Measurements from ENCODE around the gene AUNIP. TPM values are rescaled to one million over a fixed set of nuclear protein-coding genes. Genes with fewer than 3 reads are reported as not detected.
"Not testable (repeated sequence)": the region's sequence is repeated elsewhere in the genome, so short reads cannot be mapped to it uniquely, and the experiment has no call there.

AUNIP gene
- total RNA-seq, 1 experiment from 2014 or later: 15.8 TPM

- DNase-seq (ENCODE audit: low read depth): no peak
Observed at GRCh38 chr1:25866288-25866687, 7.0 kb upstream of the AUNIP start.

- no peak for DNase-seq (ENCODE audit: low read depth)
Observed at GRCh38 chr1:25864434-25864833, 5.2 kb upstream of the AUNIP start.

GRCh38 chr1:25863486-25864262, 4.4 kb upstream of the AUNIP start:
- no peak for DNase-seq (ENCODE audit: low read depth)

GRCh38 chr1:25862785-25863485, 3.7 kb upstream of the AUNIP start:
- DNase-seq (ENCODE audit: low read depth): no peak

DNA sequence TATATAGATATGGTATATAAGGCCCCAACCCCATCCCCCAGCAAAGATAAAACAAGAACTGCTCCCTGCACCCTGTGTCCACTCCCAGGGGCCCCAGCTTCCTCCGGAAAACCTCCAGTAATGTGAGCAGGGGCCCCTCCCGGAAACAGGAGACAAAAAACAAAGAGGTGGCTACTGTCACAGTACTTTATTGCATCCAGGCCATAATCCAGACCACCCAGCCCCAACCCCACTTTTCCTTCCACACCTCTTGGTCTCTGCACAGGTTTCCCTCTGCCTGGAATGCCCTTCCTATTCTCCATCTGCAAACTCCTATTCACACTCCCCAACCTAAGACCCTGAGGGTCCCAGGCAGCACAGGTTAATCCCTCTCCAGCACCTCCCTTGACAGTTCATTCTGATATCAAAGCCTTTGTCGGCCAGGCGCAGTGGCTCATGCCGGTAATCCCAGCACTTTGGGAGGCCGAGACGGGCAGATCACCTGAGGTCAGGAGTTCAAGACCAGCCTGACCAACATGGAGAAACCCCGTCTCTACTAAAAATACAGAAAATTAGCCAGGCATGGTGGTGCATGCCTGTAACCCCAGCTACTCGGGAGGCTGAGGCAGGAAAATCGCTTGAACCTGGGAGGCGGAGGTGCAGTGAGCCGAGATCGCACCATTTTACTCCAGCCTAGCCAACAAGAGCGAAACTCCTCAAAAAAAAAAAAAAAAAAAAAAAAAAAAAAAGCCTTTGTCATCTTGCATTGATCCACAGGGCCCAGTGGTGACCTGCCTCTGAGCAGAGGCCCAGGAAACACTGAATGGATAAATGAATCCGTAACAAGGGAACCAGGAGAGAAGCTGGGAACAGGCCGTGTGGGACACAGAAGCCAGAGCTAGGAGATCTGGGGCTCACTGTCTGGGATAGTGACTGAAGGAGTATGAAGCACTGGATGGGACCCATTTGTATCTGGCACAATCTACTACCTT, 2.3 kb upstream of the AUNIP start:
- no peak for DNase-seq (ENCODE audit: low read depth)

GRCh38 chr1:25858494-25858893, 763 bp downstream of the AUNIP start:
- DNase-seq (ENCODE audit: low read depth): no peak

DNA sequence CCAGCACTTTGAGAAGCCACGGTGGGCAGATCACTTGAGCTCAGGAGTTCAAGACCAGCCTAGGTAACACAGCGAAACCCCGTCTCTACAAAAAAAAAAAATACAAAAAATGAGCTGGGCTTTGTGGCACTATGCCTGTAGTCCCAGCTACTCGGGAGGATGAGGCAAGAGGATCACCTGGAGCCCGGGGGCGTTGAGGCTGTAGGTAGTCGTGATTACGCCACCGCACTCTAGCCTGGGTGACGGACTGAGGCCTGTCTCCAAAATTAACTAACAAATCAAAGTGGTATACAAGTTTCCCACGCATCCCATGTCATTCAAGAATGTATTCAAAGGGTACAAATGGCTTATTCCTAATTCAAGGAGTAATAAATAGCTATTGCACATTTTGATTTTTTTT, 2.4 kb downstream of the AUNIP start:
- no peak for DNase-seq (ENCODE audit: low read depth)

- DNase-seq (ENCODE audit: low read depth): no peak
Observed at GRCh38 chr1:25854554-25854953, 4.7 kb downstream of the AUNIP start.

GRCh38 chr1:25848531-25848930, 10.7 kb downstream of the AUNIP start:
- DNase-seq (ENCODE audit: low read depth): peak; percentile 57

DNA sequence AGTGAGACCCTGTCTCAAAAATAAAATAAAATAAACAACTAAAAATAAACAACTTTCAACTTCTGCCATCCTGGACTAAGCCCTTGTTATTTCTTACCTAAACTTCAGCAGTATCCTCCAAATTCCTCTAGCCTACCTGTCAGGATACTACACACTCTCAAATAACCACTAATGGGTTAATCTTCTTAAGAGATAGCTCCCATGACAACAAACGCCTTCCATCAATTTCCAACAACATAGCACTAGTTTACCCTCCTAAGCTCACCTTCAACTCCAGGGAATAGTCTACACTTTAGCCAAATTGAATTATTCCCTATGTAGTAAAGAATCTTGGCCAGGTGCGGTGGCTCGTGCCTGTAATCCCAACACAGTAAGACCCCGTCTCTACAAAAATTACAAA, 11.3 kb downstream of the AUNIP start:
- no peak for DNase-seq (ENCODE audit: low read depth)

DNA sequence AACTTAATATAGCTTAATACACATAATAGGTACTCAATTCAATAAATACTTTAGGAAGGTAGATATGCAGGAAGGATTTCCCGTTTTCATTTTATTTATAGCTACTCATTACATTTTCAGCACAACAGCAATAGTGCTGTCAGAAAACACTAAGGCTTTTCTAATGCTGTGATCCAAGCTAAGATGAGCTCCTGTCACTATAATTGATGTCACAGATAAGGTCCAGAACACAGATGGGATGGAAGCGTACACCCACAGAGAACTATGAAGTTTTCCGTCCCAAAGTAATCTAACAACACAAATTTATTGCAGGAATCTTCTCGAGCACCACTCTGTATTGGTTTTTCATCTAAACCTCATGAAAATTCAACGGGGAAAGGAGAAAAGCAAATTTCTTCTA, 13.6 kb downstream of the AUNIP start:
- no peak for DNase-seq (ENCODE audit: low read depth)

DNA sequence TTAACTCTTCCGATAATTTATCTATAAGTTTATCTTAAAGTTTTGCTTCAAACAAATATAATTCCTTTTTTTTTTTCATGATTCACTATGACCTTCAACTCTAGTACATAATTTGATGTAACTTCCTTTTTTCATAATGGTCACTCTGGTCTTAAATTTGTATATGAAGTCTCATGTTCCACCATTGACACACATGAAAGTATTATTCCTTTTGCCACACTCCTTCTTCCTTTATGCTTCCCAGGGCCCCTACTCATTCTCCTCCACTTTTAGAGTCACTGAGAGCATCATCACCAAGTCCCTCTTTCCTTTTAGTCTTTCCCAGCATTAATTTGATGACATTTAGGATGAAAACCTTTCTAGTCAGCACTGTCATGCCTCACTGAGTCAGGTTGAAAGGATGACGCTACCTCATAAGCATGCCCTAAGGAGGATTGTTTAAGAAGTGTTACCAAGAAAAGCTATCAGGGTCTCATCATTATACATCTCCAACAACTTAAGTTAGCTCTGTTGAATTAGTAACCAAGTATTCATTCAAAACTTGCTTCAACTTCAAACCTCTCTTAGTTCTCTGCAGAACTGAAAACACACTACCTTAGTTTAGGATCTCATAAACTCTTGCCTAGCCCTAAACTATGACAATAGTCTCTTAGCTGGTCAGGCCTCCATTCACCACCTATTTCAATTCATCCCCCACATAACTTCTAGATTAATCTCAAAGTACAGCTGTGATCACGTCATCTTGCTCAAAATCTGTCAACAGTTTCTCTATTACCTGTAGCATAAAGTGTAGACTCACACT, 14.5 kb downstream of the AUNIP start:
- no peak for DNase-seq (ENCODE audit: low read depth)

GRCh38 chr1:25843483-25843882, 15.8 kb downstream of the AUNIP start:
- DNase-seq (ENCODE audit: low read depth): no peak

DNA sequence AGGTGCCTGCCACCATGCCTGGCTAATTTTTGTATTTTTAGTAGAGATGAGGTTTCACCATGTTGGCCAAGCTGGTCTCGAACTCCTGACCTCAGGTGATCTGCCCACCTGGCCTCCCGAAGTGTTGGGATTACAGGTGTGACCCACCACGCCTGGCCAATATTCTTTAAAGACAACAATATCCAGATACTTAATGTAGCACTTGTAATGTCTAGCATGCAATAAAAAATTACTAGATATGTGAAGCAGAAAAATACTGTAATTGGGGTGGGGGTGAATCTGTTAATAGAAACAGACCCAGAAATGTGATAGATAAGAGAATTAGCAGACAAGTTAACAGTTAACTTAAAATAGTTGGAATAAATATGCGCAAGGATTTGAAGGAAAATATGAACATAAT, 19.4 kb downstream of the AUNIP start:
- DNase-seq (ENCODE audit: low read depth): not testable (repeated sequence)

DNA sequence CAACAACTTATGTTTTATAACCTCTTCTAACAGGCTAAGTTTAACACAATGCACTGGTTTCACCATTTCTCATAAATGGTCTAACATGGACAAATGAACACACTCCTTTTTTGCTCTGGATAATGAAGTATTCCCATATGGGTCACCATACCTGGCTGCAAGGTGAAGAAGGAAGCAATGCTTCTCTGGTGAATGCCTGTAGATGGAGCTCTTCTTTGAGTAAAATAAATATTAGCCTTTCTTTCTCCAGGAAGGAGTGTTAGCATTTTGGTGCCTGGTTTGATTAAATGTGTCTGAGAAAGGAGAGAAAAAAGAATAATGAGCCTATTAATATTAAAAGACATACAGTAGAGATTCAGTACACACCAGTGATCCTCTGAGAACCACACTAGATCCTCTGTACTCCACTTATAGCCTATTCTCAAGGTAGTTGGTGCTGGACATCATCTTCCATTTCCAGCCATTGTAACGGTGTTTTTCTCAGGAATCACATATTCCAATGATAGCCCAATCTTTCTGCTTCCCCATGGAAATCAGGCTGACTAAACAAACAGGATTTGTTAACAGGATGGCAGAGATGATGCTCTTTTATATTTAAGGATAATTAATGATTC, 21.9 kb downstream of the AUNIP start:
- no peak for DNase-seq (ENCODE audit: low read depth)

DNA sequence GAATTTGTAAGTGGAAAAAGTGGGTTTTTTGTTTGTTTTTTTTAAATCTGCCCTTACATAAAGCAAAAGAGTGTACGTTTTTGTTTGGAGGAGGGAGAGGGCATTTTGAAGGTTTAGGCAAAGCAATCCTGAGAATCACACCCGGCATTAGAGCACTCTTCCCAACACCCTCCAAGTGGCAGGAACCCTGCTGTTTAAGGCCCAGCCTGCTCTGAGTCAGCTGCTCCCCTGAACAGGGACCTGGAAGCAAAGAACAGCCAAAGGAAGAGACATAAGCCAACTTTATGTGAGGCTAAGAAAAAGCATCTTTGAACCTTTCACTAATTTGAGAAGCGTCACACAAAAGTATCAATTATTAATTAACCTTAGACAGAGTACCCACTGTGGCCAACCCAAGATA, 22.6 kb downstream of the AUNIP start:
- no peak for DNase-seq (ENCODE audit: low read depth)

GRCh38 chr1:25834894-25835293, 24.4 kb downstream of the AUNIP start:
- DNase-seq (ENCODE audit: low read depth): no peak

DNA sequence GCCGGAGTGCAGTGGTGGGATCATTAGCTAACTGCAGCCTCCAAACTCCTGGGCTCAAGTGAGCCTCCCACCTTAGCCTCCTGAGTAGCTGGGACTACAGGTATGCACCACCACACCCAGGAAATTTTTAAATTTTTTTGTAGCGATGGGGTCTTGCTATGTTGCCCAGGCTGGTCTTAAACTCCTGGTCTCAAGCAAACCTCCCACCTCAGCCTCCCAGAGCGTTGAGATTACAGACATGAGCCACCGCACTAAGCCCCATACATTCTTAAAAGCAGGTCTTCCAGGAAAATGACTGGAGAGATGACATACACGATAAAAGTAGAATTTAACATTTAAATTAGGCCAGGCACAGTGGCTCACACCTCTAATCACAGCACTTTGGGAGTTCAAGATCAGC, 26.1 kb downstream of the AUNIP start:
- DNase-seq (ENCODE audit: low read depth): no peak

DNA sequence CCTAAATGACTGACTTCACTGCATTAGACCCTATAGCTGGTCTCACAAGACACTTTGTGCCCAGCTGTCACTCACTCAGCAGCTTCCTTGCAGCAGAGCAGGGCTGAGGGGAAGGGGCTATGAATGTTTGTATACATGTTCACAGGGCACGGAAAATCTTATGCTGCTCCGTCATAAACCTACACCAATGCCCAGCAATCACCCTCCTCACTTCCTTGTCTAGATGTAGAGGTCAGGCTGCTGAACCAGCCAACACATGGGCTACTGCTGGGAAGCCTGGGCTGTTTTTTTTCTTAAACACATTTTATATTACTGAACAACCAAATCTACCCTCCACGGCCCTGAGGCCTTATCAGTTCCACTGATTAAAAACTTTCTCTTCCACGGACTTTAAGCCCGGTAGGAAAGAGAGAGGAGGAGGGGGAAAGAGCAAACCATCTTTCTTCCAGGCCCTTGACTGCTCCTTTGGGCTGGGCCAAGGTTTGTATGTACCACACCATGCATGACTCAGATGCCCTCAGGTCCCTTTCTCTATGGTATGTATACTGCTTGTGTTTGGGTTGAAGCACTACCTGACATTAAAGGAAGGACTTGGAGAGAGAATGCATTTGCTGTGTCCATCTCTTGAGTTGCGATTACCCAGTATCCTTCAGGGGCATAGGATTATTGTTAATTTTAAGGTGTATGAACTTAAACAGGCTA, 26.8 kb downstream of the AUNIP start:
- DNase-seq (ENCODE audit: low read depth): no peak

Measured in HT1080 (cell line).